ENCODE results near the gene GAB1. TPM values are rescaled to one million over a fixed set of nuclear protein-coding genes. Genes with fewer than 3 reads are reported as not detected.

The GAB1 gene
- total and polyA plus RNA-seq, 2 of the 13 experiments (the other 11 are each of a cell fraction or from before 2014, with no cell fraction given): 8.7 to 14.7 TPM

- no peak for TF ChIP-seq ZNF558 (CRISPR knock-in tag; IDR thresholded peaks at IDR 0.05; ENCODE audit: borderline replicate concordance)
- TF ChIP-seq NCOR1 (IDR thresholded peaks at IDR 0.05; ENCODE audit: borderline replicate concordance, low read length): no peak
- peak; percentile 24; the same call in 1 of the 2 replicates for TF ChIP-seq SOX5 (CRISPR knock-in tag; IDR thresholded peaks at IDR 0.05; ENCODE audit: borderline replicate concordance)
- TF ChIP-seq CEBPZ (IDR thresholded peaks at IDR 0.05; ENCODE audit: low read length): no peak
- TF ChIP-seq ZNF773 (CRISPR knock-in tag; IDR thresholded peaks at IDR 0.05; ENCODE audit: borderline replicate concordance): peak; percentile 32; the same call in 1 of the 2 replicates
- no peak for TF ChIP-seq IRX3 (CRISPR knock-in tag; IDR thresholded peaks at IDR 0.05; ENCODE audit: borderline replicate concordance, low read depth)
- no peak for TF ChIP-seq MYPOP (CRISPR knock-in tag; IDR thresholded peaks at IDR 0.05)
- TF ChIP-seq SSRP1 (CRISPR knock-in tag; IDR thresholded peaks at IDR 0.05): no peak
- 0 out of 2 replicates have a peak, but pooled peaks have one; percentile 37 for TF ChIP-seq CHD2 (IDR thresholded peaks at IDR 0.05; ENCODE audit: low read depth, low read length)
- peak; percentile 94 for TF ChIP-seq RBM39 (IDR thresholded peaks at IDR 0.05; ENCODE audit: low read depth, low read length, poor library complexity, severe bottlenecking)
- TF ChIP-seq PCBP2 (optimal IDR thresholded peaks at IDR 0.05; ENCODE audit: low read depth, low read length, poor library complexity, severe bottlenecking): peak; percentile 34
- no peak for TF ChIP-seq BCL3 (CRISPR knock-in tag; IDR thresholded peaks at IDR 0.05)
- no peak; the same call in 1 of the 2 replicates for TF ChIP-seq ZBTB26 (CRISPR knock-in tag; IDR thresholded peaks at IDR 0.05; ENCODE audit: borderline replicate concordance)
- TF ChIP-seq MZF1 (CRISPR knock-in tag; IDR thresholded peaks at IDR 0.05; ENCODE audit: borderline replicate concordance): no peak
- TF ChIP-seq MIER2 (CRISPR knock-in tag; IDR thresholded peaks at IDR 0.05): no peak; the same call in 1 of the 2 replicates
- TF ChIP-seq MED13 (CRISPR knock-in tag; IDR thresholded peaks at IDR 0.05): no peak
- no peak for TF ChIP-seq TRAFD1 (CRISPR knock-in tag; IDR thresholded peaks at IDR 0.05; ENCODE audit: borderline replicate concordance)
- TF ChIP-seq MEIS1 (CRISPR knock-in tag; IDR thresholded peaks at IDR 0.05; ENCODE audit: borderline replicate concordance): peak; percentile 22; the same call in 1 of the 2 replicates
- TF ChIP-seq NR2F6 (IDR thresholded peaks at IDR 0.05): no peak; the same call in 1 of the 2 replicates
- TF ChIP-seq NR2F6 (CRISPR knock-in tag; IDR thresholded peaks at IDR 0.05): peak; percentile 31; the same call in 1 of the 2 replicates
Measured at GRCh38 chr4:143335979-143336780, 496 bp upstream of the GAB1 start (continued).
